GM04504 (cell line): ENCODE data around the gene F2RL3.
A peak's percentile ranks its signal among the peaks of the same experiment; 100 is the strongest.
"Not testable (repeated sequence)": the region's sequence is repeated elsewhere in the genome, so short reads cannot be mapped to it uniquely, and the experiment has no call there.

Source experiments
- DNase-seq: peaks from one replicate; pipeline ENCODE4 v3.0.0-alpha.2; 2012; ENCODE audit warnings: low read depth

The F2RL3 gene

GRCh38 chr19:16874978-16875299 is 13.9 kb upstream of the F2RL3 start:
- not testable (repeated sequence) for DNase-seq

- no peak for DNase-seq
These were observed 12.9 kb upstream of the F2RL3 start for GRCh38 chr19:16875584-16876555.

- DNase-seq, result no peak
These were observed 11.9 kb upstream of the F2RL3 start for GRCh38 chr19:16876904-16877361.

- DNase-seq, result no peak
These were observed 11.2 kb upstream of the F2RL3 start for GRCh38 chr19:16877581-16877980.

GRCh38 chr19:16878181-16878965 is 10.4 kb upstream of the F2RL3 start:
- DNase-seq, result no peak

GRCh38 chr19:16880884-16881554 is 7.8 kb upstream of the F2RL3 start:
- no peak for DNase-seq

GRCh38 chr19:16882146-16882545 is 6.7 kb upstream of the F2RL3 start:
- DNase-seq, result no peak

- DNase-seq, result no peak
These were observed 5.3 kb upstream of the F2RL3 start for GRCh38 chr19:16883522-16883921.

GRCh38 chr19:16885166-16885565 is 3.6 kb upstream of the F2RL3 start:
- DNase-seq, result no peak

GRCh38 chr19:16886305-16886880 is 2.4 kb upstream of the F2RL3 start:
- DNase-seq, result peak; percentile 54

- no peak for DNase-seq
These were observed 1.2 kb upstream of the F2RL3 start for GRCh38 chr19:16887353-16888265.

- DNase-seq, result no peak
These were observed 625 bp downstream of the F2RL3 start for GRCh38 chr19:16889366-16889882.

- DNase-seq, result no peak
These were observed 1.2 kb downstream of the F2RL3 start for GRCh38 chr19:16889883-16890460.

GRCh38 chr19:16890461-16891184 is 1.8 kb downstream of the F2RL3 start:
- DNase-seq, result no peak

- no peak for DNase-seq
These were observed 3.0 kb downstream of the F2RL3 start for GRCh38 chr19:16891696-16892382.

- no peak for DNase-seq
These were observed 3.6 kb downstream of the F2RL3 start for GRCh38 chr19:16892436-16892835.

- DNase-seq, result no peak
These were observed 4.3 kb downstream of the F2RL3 start for GRCh38 chr19:16892868-16893685.

GRCh38 chr19:16893686-16893989 is 4.8 kb downstream of the F2RL3 start:
- DNase-seq, result no peak
